Lower lobe of right lung (tissue), 2 donors: Measurements from ENCODE around the gene CARM1. TPM values are rescaled to one million over a fixed set of nuclear protein-coding genes. Genes with fewer than 3 reads are reported as not detected.
A peak's percentile ranks its signal among the peaks of the same experiment; 100 is the strongest.

Experiments used
- ATAC-seq, 2 donors: fragments of 200-7000 bp; cut with Tn5 transposase; one replicate each; pipeline ENCODE4 v1.9.1; 2020 to 2022; ENCODE audit warnings: mild to moderate bottlenecking in 2 of 2, moderate library complexity in 2 of 2
- DNase-seq: peaks from one replicate; pipeline ENCODE4 v3.0.0-alpha.2; 2020
- H3K27ac ChIP-seq: fragments of 200-600 bp; one replicate; pipeline ENCODE4 v1.8.0; 2022
- H3K27me3 ChIP-seq: fragments of 200-600 bp; one replicate; pipeline ENCODE4 v1.8.0; 2022; ENCODE audit warnings: low read depth
- H3K36me3 ChIP-seq: fragments of 200-600 bp; one replicate; pipeline ENCODE4 v1.8.0; 2022; ENCODE audit warnings: mild to moderate bottlenecking
- H3K4me1 ChIP-seq: fragments of 200-600 bp; one replicate; pipeline ENCODE4 v1.8.0; 2022
- H3K4me3 ChIP-seq: fragments of 200-600 bp; one replicate; pipeline ENCODE4 v1.8.0; 2022; ENCODE audit warnings: mild to moderate bottlenecking
- H3K9me3 ChIP-seq: fragments of 200-600 bp; one replicate; pipeline ENCODE4 v1.8.0; 2022
- CTCF ChIP-seq: fragments of 200-600 bp; IDR thresholded peaks from one replicate; pipeline ENCODE4 v1.8.0; 2022; ENCODE audit warnings: antibody characterized with exemption, mild to moderate bottlenecking
- intact Hi-C: fragments of 100-400 bp; cut with DNase I; formaldehyde crosslinking; loops from one replicate; pipeline ENCODE4 v1.11.0; 2022
- total RNA-seq: library from RNA; stranded (reverse); fragmentation: NEBNext Ultra II Directional; extraction: Animal tissue kit (Norgen Biotek cat#: 25700); gene quantifications from one replicate; pipeline ENCODE4 v1.2.1, GENCODE V29; 2021
- donor health status: DM: no; HTN: yes; CAD: no; lungs with severe emphysema.

CARM1 gene
- total RNA-seq, 1 donor from 2014 or later: 27.5 TPM

- intact Hi-C loops: no loop called here
- H3K36me3 ChIP-seq: peaks cover 87% of the 10 kb centered on the region
These were observed 45.2 kb downstream of the CARM1 start for GRCh38 chr19:10916602-10917001.

GRCh38 chr19:10918359-10918758, 47.0 kb downstream of the CARM1 start:
- no peaks in the 10 kb centered on the region for H3K27me3 ChIP-seq
- ATAC-seq (no peak), DNase-seq (no peak)
- TF ChIP-seq CTCF: no peak
- intact Hi-C loops: no loop called here
- H3K9me3 ChIP-seq: no peaks in the 10 kb centered on the region
- no peak overlapping the region for H3K27ac ChIP-seq
- H3K4me3 ChIP-seq: no peak overlapping the region
- no peaks in the 10 kb centered on the region for H3K4me1 ChIP-seq
- H3K36me3 ChIP-seq: peaks cover 87% of the 10 kb centered on the region

More at GRCh38 chr19:10916602-10917001, 45.2 kb downstream of the CARM1 start:
- H3K9me3 ChIP-seq: no peaks in the 10 kb centered on the region
- H3K27ac ChIP-seq: no peak overlapping the region
- no peak overlapping the region for H3K4me3 ChIP-seq
- no peak for TF ChIP-seq CTCF
- no peaks in the 10 kb centered on the region for H3K27me3 ChIP-seq
- ATAC-seq: no peak
- no peaks in the 10 kb centered on the region for H3K4me1 ChIP-seq
- DNase-seq: no peak

GRCh38 chr19:10919352-10920287, 48.3 kb downstream of the CARM1 start:
- Histone ChIP-seq H3K4me3 (no peak overlapping the region), H3K27ac (no peak overlapping the region), H3K4me1 (no peaks in the 10 kb centered on the region), H3K27me3 (no peaks in the 10 kb centered on the region), H3K36me3 (peaks cover 85% of the 10 kb centered on the region), H3K9me3 (no peaks in the 10 kb centered on the region)
- intact Hi-C loops: no loop called here
- no peak for TF ChIP-seq CTCF
- peak; percentile 56 for DNase-seq
- ATAC-seq: peak; percentile 45 to 71

GRCh38 chr19:10920288-10920655, 48.9 kb downstream of the CARM1 start:
- intact Hi-C loops: no loop called here
- ATAC-seq (no peak), DNase-seq (no peak)
- no peaks in the 10 kb centered on the region for H3K4me1 ChIP-seq
- H3K27ac ChIP-seq: no peak overlapping the region
- no peaks in the 10 kb centered on the region for H3K9me3 ChIP-seq
- peaks cover 86% of the 10 kb centered on the region for H3K36me3 ChIP-seq
- H3K4me3 ChIP-seq: no peak overlapping the region
- no peaks in the 10 kb centered on the region for H3K27me3 ChIP-seq
- no peak for TF ChIP-seq CTCF

GRCh38 chr19:10920781-10921180, 49.4 kb downstream of the CARM1 start:
- H3K4me3 ChIP-seq: no peak overlapping the region
- no peak for TF ChIP-seq CTCF
- H3K27ac ChIP-seq: no peak overlapping the region
- intact Hi-C loops: no loop called here
- H3K36me3 ChIP-seq: peaks cover 85% of the 10 kb centered on the region
- no peak for DNase-seq
- H3K27me3 ChIP-seq: no peaks in the 10 kb centered on the region
- no peaks in the 10 kb centered on the region for H3K4me1 ChIP-seq
- H3K9me3 ChIP-seq: no peaks in the 10 kb centered on the region
- no peak for ATAC-seq
